ENCODE results near the gene TEX14.

DNA sequence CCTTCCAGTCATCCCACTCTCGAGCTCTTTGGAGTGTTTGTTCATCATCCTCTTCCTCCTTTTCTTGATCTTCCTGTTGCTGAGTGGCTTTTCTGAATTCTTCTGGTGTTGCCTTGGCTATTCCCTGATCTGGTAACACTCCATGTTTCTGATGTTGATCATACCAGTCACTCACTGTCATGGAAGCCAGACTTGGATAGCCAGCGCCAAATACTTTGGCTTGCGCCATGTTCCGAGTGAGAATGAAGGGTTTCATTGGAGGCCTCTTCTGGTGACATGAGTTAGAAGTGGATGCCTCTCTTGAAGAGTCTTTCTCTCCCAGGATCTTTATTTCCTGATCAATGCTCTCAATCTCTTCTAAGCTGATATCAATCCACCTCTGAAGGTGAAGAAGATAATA lies 31.2 kb downstream of the TEX14 start:
- TF ChIP-seq EZH2phosphoT487 (IDR thresholded peaks at IDR 0.05; ENCODE audit: insufficient read depth, low read depth) (no peak), EZH2 (IDR thresholded peaks at IDR 0.05; ENCODE audit: insufficient read depth, poor library complexity, severe bottlenecking) (no peak)

All from GM23248 (cell line).